CD14-positive monocyte (primary cell): ENCODE results near the gene KAT6B. TPM values are rescaled to one million over a fixed set of nuclear protein-coding genes. Genes with fewer than 3 reads are reported as not detected.

Experiments used
- DNase-seq, 3 donors: peaks; one replicate each; pipeline ENCODE4 v3.0.0-alpha.2; 2011 to 2022
- H2AFZ ChIP-seq: 2 replicates; pipeline ENCODE4 v1.6.0; 2012; ENCODE audit warnings: mild to moderate bottlenecking, low read depth, low read length, inconsistent platforms; ENCODE audit not compliant: insufficient read depth, poor library complexity, severe bottlenecking
- H3K27ac ChIP-seq, 2 donors: 1 replicate in 1 of 2; 2 replicates in 1 of 2; pipeline ENCODE4 v1.5.1; 2012 to 2013; ENCODE audit warnings: low read length in 2 of 2, control low read depth in 1 of 2, inconsistent platforms in 1 of 2, low read depth in 1 of 2, mild to moderate bottlenecking in 1 of 2
- H3K27me3 ChIP-seq, 2 donors: one replicate each; pipeline versions ENCODE4 v1.6.0 to v1.6.1; 2011 to 2013; ENCODE audit warnings: low read length in 2 of 2; ENCODE audit not compliant: control insufficient read depth in 2 of 2, insufficient read depth in 2 of 2
- H3K36me3 ChIP-seq, 2 donors: replicated peaks in 1 of 2; 1 replicate in 1 of 2; 2 replicates in 1 of 2; pipeline versions ENCODE4 v1.5.1 to v1.6.1; 2012 to 2013; ENCODE audit warnings: low read length in 2 of 2, control low read depth in 1 of 2, inconsistent platforms in 1 of 2, mild to moderate bottlenecking in 1 of 2; ENCODE audit not compliant: insufficient read depth in 2 of 2, control insufficient read depth in 1 of 2
- H3K4me1 ChIP-seq, 2 donors: 1 replicate in 1 of 2; 2 replicates in 1 of 2; pipeline versions ENCODE4 v1.5.1 to v1.6.1; 2012 to 2013; ENCODE audit warnings: low read length in 2 of 2, control low read depth in 1 of 2, inconsistent platforms in 1 of 2, mild to moderate bottlenecking in 1 of 2, moderate library complexity in 1 of 2; ENCODE audit not compliant: insufficient read depth in 2 of 2, control insufficient read depth in 1 of 2
- H3K4me2 ChIP-seq: replicated peaks from 2 replicates; pipeline ENCODE3; 2012; ENCODE audit warnings: low read length, moderate library complexity, mild to moderate bottlenecking; ENCODE audit not compliant: poor library complexity, severe bottlenecking; ENCODE audit errors: extremely low read depth
- H3K4me3 ChIP-seq, 3 experiments: fragments of 200-600 bp in 1 of 3; sonication (generic) in 1 of 3; replicated peaks in 1 of 3; 1 replicate in 2 of 3; 2 replicates in 1 of 3; pipeline ENCODE4 v1.5.1; 2011 to 2013; ENCODE audit warnings: low read length in 3 of 3, mild to moderate bottlenecking in 3 of 3, control low read depth in 2 of 3, low read depth in 2 of 3, inconsistent platforms in 1 of 3, moderate library complexity in 1 of 3
- H3K79me2 ChIP-seq: 2 replicates; pipeline ENCODE4 v1.6.0; 2012; ENCODE audit warnings: mild to moderate bottlenecking, control low read depth, inconsistent platforms, low read length, moderate library complexity; ENCODE audit not compliant: insufficient read depth
- H3K9ac ChIP-seq: 2 replicates; pipeline ENCODE4 v1.6.0; 2017; ENCODE audit warnings: low read length, mild to moderate bottlenecking; ENCODE audit not compliant: insufficient read depth, poor library complexity, severe bottlenecking
- H3K9me3 ChIP-seq, 2 donors: replicated peaks in 1 of 2; 1 replicate in 1 of 2; 2 replicates in 1 of 2; pipeline versions ENCODE4 v1.5.1 to v1.6.1; 2012 to 2013; ENCODE audit warnings: low read length in 2 of 2, control low read depth in 1 of 2; ENCODE audit not compliant: control insufficient read depth in 1 of 2, insufficient read depth in 1 of 2
- H4K20me1 ChIP-seq: 2 replicates; pipeline ENCODE4 v1.6.0; 2012; ENCODE audit warnings: mild to moderate bottlenecking, low read length, control low read depth, moderate library complexity; ENCODE audit not compliant: insufficient read depth
- H3K27ac Mint-ChIP-seq, 7 donors: one replicate each; pipeline ENCODE4 v1.8.0; 2020; ENCODE audit warnings: mild to moderate bottlenecking in 7 of 7, mixed read lengths in 7 of 7, moderate library complexity in 6 of 7, inconsistent platforms in 2 of 7
- H3K27me3 Mint-ChIP-seq, 3 donors: one replicate each; pipeline ENCODE4 v1.8.0; 2021 to 2022; ENCODE audit warnings: low read depth in 3 of 3, mild to moderate bottlenecking in 3 of 3, mixed read lengths in 3 of 3, moderate library complexity in 3 of 3, inconsistent platforms in 1 of 3
- H3K36me3 Mint-ChIP-seq, 2 donors: one replicate each; pipeline ENCODE4 v1.8.0; 2020; ENCODE audit warnings: mixed read lengths in 2 of 2, inconsistent platforms in 1 of 2, mild to moderate bottlenecking in 1 of 2
- H3K4me1 Mint-ChIP-seq: one replicate; pipeline ENCODE4 v1.8.0; 2020; ENCODE audit warnings: mild to moderate bottlenecking, mixed read lengths
- H3K4me3 Mint-ChIP-seq, 2 donors: one replicate each; pipeline ENCODE4 v1.8.0; 2020; ENCODE audit warnings: mild to moderate bottlenecking in 2 of 2, mixed read lengths in 2 of 2, moderate library complexity in 1 of 2
- H3K9me3 Mint-ChIP-seq, 7 donors: one replicate each; pipeline ENCODE4 v1.8.0; 2020 to 2022; ENCODE audit warnings: mixed read lengths in 7 of 7, mild to moderate bottlenecking in 6 of 7, moderate library complexity in 6 of 7, inconsistent platforms in 2 of 7
- CTCF ChIP-seq: fragments of 200-600 bp; IDR thresholded peaks from one replicate; pipeline ENCODE4 v1.8.0; 2022; ENCODE audit warnings: antibody characterized with exemption, mild to moderate bottlenecking
- WGBS: methylation state at CpG from one replicate; pipeline ENCODE4 v1.1.5; 2013; ENCODE audit warnings: missing lambda C conversion rate; ENCODE audit not compliant: insufficient coverage; 5-methylcytosine and 5-hydroxymethylcytosine counted together
- intact Hi-C, 2 donors: fragments of 100-400 bp; cut with micrococcal nuclease; formaldehyde crosslinking; loops; one replicate each; pipeline versions ENCODE4 v1.15.0 to v1.15.1; 2023
- polyA plus RNA-seq, 3 donors: library from polyadenylated mRNA; depleted of rRNA in 1 of 3; unstranded in 2 of 3; stranded (reverse) in 1 of 3; fragments of 300-500 nt in 2 of 3; fragments of >200 nt in 1 of 3; fragmentation: Illumina TruSeq in 2 of 3; gene quantifications; 1 replicate in 2 of 3; 2 replicates in 1 of 3; pipeline ENCODE4 v1.2.3, GENCODE V29; 2012 to 2021

Gene KAT6B
- polyA plus RNA-seq, 3 donors, result 3.3 to 6.4 (median 6.2) TPM

GRCh38 chr10:74846958-74847357, 20.6 kb downstream of the KAT6B start:
- H3K4me1 ChIP-seq, result peaks cover 24% of the 10 kb centered on the region in 2 donors
- no peak overlapping the region for H3K27ac Mint-ChIP-seq
- H4K20me1 ChIP-seq, result no peaks in the 10 kb centered on the region
- no peak overlapping the region for H3K9ac ChIP-seq
- no peak overlapping the region for H3K4me3 Mint-ChIP-seq
- H3K27me3 ChIP-seq, result no peaks in the 10 kb centered on the region
- no peak overlapping the region for H3K4me3 ChIP-seq
- peaks cover 22% of the 10 kb centered on the region for H3K4me1 Mint-ChIP-seq
- peaks cover 77% of the 10 kb centered on the region for H3K79me2 ChIP-seq
- H3K27ac ChIP-seq, result no peak overlapping the region
- WGBS, result no CpG with 5 or more reads among the region's 2 CpGs
- H3K36me3 ChIP-seq, result no peaks in the 10 kb centered on the region
- H3K9me3 Mint-ChIP-seq, result no peaks in the 10 kb centered on the region
- no peaks in the 10 kb centered on the region for H3K9me3 ChIP-seq
- H2AFZ ChIP-seq, result no peak overlapping the region
- DNase-seq, result no peak
- intact Hi-C loops, result no loop called here
- H3K4me2 ChIP-seq, result no peak overlapping the region
- no peak for TF ChIP-seq CTCF
- peaks cover 0 to 2% (median 0%) of the 10 kb centered on the region in 3 donors for H3K27me3 Mint-ChIP-seq
- peaks cover 13 to 17% of the 10 kb centered on the region in 2 donors for H3K36me3 Mint-ChIP-seq

- no peak overlapping the region for H3K27ac ChIP-seq
- no peaks in the 10 kb centered on the region for H4K20me1 ChIP-seq
- peaks cover 4 to 5% of the 10 kb centered on the region in 2 donors for H3K4me1 ChIP-seq
- H2AFZ ChIP-seq, result no peak overlapping the region
- H3K27ac Mint-ChIP-seq, result peak overlapping the region in 2 of 7 donors; percentile 20 to 22
- no peaks in the 10 kb centered on the region for H3K9me3 ChIP-seq
- H3K79me2 ChIP-seq, result peaks cover 93% of the 10 kb centered on the region
- intact Hi-C loops, result no loop called here
- H3K9me3 Mint-ChIP-seq, result peaks cover 0 to 3% (median 2%) of the 10 kb centered on the region in 7 donors
- H3K4me2 ChIP-seq, result no peak overlapping the region
- no peak overlapping the region for H3K4me3 Mint-ChIP-seq
- peaks cover 8 to 24% of the 10 kb centered on the region in 2 donors for H3K36me3 Mint-ChIP-seq
- H3K36me3 ChIP-seq, result no peaks in the 10 kb centered on the region
- peaks cover 0 to 2% (median 0%) of the 10 kb centered on the region in 3 donors for H3K27me3 Mint-ChIP-seq
- no peak overlapping the region for H3K4me3 ChIP-seq
- H3K9ac ChIP-seq, result no peak overlapping the region
- peaks cover 12% of the 10 kb centered on the region for H3K4me1 Mint-ChIP-seq
- DNase-seq, result no peak
- no peaks in the 10 kb centered on the region for H3K27me3 ChIP-seq
- TF ChIP-seq CTCF, result no peak
Measured at GRCh38 chr10:74851831-74852230, 25.4 kb downstream of the KAT6B start.
